WTC11 (cell line): ENCODE results near the gene WDR64.

ENCODE experiments used
- ATF3 ChIP-seq: sonication (generic); formaldehyde crosslinking; conservative IDR thresholded peaks from 2 replicates; pipeline ENCODE4 v1.8.1; 2022; ENCODE audit warnings: mild to moderate bottlenecking, missing genetic modification reagents
- GABPB1 ChIP-seq: sonication (generic); formaldehyde crosslinking; IDR thresholded peaks from 2 replicates; pipeline ENCODE4 v1.8.1; 2023; ENCODE audit warnings: mild to moderate bottlenecking, missing genetic modification reagents
- JUN ChIP-seq: sonication (generic); formaldehyde crosslinking; IDR thresholded peaks from 2 replicates; pipeline ENCODE4 v1.8.0; 2023; ENCODE audit warnings: mild to moderate bottlenecking, missing genetic modification reagents
- PRDM15 ChIP-seq: sonication (generic); formaldehyde crosslinking; IDR thresholded peaks from 2 replicates; pipeline ENCODE4 v1.8.0; 2022; ENCODE audit warnings: missing genetic modification reagents
- SMAD4 ChIP-seq: sonication (generic); formaldehyde crosslinking; IDR thresholded peaks from 2 replicates; pipeline ENCODE4 v1.8.0; 2022; ENCODE audit warnings: mild to moderate bottlenecking, missing genetic modification reagents
- TF ChIP-seq, protein P1 (sequence below): fragments of 200-600 bp; IDR thresholded peaks from 2 replicates; pipeline ENCODE4 v1.8.0; 2022; ENCODE audit warnings: antibody characterized with exemption
- TF ChIP-seq, protein P2 (sequence below): sonication (generic); formaldehyde crosslinking; IDR thresholded peaks from 2 replicates; pipeline ENCODE4 v1.8.1; 2022; ENCODE audit warnings: low read depth, missing genetic modification reagents, borderline replicate concordance
- TF ChIP-seq, protein P3 (sequence below): sonication (generic); formaldehyde crosslinking; IDR thresholded peaks from 2 replicates; pipeline ENCODE4 v1.8.1; 2022; ENCODE audit warnings: missing genetic modification reagents, borderline replicate concordance

DNA sequence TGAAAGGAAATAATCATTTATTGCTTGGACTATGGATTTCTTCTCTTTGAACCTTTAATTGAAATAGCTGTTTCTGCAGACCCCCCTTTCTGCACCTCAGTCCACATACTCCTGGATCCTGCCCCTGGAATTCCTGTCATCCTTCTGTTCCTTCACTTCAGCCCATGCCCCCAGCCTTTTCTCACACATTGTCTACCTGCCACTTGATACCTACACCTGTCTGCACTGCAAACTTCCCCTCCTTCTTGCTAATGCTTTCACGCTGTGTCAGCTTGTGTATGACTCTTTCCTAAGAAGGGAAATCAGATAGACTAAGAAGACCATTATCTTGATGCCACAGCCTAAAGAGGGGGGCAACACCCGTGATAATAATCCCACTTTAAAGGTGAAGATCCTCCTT is 115.7 kb downstream of the WDR64 start:
- TF ChIP-seq JUN (CRISPR knock-in tag) (no peak), ATF3 (CRISPR knock-in tag) (no peak), SMAD4 (no peak), PRDM15 (CRISPR knock-in tag) (no peak), GABPB1 (no peak)
- TF ChIP-seq, protein P1, sequence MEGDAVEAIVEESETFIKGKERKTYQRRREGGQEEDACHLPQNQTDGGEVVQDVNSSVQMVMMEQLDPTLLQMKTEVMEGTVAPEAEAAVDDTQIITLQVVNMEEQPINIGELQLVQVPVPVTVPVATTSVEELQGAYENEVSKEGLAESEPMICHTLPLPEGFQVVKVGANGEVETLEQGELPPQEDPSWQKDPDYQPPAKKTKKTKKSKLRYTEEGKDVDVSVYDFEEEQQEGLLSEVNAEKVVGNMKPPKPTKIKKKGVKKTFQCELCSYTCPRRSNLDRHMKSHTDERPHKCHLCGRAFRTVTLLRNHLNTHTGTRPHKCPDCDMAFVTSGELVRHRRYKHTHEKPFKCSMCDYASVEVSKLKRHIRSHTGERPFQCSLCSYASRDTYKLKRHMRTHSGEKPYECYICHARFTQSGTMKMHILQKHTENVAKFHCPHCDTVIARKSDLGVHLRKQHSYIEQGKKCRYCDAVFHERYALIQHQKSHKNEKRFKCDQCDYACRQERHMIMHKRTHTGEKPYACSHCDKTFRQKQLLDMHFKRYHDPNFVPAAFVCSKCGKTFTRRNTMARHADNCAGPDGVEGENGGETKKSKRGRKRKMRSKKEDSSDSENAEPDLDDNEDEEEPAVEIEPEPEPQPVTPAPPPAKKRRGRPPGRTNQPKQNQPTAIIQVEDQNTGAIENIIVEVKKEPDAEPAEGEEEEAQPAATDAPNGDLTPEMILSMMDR, result no peak
- TF ChIP-seq, protein P2, sequence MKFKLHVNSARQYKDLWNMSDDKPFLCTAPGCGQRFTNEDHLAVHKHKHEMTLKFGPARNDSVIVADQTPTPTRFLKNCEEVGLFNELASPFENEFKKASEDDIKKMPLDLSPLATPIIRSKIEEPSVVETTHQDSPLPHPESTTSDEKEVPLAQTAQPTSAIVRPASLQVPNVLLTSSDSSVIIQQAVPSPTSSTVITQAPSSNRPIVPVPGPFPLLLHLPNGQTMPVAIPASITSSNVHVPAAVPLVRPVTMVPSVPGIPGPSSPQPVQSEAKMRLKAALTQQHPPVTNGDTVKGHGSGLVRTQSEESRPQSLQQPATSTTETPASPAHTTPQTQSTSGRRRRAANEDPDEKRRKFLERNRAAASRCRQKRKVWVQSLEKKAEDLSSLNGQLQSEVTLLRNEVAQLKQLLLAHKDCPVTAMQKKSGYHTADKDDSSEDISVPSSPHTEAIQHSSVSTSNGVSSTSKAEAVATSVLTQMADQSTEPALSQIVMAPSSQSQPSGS (CRISPR knock-in tag), result no peak
- TF ChIP-seq, protein P3, sequence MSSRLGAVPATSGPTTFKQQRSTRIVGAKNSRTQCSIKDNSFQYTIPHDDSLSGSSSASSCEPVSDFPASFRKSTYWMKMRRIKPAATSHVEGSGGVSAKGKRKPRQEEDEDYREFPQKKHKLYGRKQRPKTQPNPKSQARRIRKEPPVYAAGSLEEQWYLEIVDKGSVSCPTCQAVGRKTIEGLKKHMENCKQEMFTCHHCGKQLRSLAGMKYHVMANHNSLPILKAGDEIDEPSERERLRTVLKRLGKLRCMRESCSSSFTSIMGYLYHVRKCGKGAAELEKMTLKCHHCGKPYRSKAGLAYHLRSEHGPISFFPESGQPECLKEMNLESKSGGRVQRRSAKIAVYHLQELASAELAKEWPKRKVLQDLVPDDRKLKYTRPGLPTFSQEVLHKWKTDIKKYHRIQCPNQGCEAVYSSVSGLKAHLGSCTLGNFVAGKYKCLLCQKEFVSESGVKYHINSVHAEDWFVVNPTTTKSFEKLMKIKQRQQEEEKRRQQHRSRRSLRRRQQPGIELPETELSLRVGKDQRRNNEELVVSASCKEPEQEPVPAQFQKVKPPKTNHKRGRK (CRISPR knock-in tag), result no peak
